Forelimb muscle (tissue), 1 donor: ENCODE data around the gene PLA2G6. TPM values are rescaled to one million over a fixed set of nuclear protein-coding genes. Genes with fewer than 3 reads are reported as not detected.

Source experiments
- DNase-seq: peaks from one replicate; pipeline ENCODE4 v3.0.0-alpha.2; 2013; ENCODE audit warnings: low read depth
- polyA plus RNA-seq: library from polyadenylated mRNA; unstranded; fragments of 120-200 nt; gene quantifications from one replicate; pipeline ENCODE4 v1.2.1, GENCODE V29; 2013; ENCODE audit not compliant: insufficient read length

PLA2G6 gene
- polyA plus RNA-seq, 1 donor, result 13.5 TPM

GRCh38 chr22:38072322-38073149, 109.1 kb downstream of the PLA2G6 start:
- no peak for DNase-seq

- DNase-seq, result no peak
Measured at GRCh38 chr22:38071421-38072321, 110.0 kb downstream of the PLA2G6 start.

- no peak for DNase-seq
Measured at GRCh38 chr22:38070250-38070921, 111.2 kb downstream of the PLA2G6 start.

DNA sequence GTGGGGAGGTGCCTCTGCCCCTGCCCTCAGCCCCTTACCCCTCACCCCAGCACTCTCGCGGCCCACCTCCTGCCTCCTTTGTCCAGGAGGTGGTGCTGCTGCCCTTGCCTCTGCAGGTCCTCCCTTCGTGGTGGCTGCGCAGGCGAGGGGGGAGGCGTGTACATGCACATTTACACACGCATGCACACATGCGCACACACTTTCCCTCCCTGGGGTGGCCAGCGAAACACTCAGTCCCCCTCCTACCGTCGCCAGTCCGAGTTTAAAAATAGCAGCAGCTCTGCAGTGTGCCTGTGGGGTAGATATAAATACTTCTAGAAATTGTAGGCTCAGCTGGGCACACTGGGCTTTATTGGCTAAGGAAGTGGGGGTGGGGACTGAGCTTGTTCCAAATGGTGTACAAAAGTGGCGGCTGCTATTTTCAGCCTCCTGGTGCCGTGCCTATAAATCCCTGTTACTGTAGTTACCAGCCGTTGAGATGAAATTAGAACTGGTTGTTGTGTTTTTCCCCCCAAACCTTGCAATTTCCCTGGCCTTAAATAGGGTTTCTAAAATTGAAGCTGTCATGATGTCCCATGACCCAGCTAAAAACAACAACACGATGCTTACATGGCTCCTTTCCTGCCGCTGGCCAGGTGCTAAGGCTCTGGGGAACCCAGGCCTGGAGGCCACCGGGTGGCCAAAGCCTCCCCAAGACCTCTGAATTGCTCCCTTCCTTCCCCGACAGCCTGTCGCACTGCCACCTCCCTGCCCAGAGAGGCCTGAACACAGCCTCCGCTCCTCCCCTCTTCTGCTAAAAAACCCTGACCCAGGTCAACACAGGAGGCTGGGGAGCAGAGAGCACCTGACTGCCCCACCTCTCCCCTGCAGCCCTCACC, 112.0 kb downstream of the PLA2G6 start:
- no peak for DNase-seq

DNA sequence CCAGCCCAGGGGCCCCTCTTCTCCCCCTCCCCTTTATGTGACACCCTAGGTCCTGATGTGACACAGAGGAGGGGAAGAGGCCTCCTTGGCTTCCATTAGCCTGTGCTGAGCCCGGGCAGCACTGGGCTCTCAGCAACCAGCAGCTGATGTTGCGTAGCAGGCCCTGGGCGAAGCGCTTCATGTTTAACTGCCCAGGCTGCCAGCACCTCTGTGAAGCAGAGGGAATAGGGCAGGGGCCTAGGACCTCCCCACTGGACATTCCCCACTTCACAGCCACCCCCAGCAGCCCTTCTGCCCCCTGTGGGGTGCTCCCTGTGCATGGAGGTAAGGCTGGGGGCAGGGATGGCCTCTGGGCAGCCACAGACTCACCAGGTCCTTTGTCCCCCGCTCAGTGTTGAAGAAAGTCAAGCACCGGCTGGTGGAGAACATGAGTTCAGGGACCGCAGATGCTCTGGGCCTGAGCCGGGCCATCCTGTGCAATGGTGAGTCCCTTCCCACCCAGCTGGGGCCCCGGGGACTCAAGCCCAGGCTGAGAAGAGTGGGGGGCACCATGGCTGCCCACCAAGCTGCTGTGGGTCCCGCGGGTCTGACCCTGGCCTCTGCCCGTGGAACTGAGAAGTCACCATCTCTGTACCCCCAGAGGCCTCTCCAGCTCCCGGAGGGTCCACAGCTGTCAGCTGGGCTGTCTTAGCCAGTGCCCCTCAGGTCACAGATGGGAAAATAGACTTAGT, 112.8 kb downstream of the PLA2G6 start:
- no peak for DNase-seq

- DNase-seq, result no peak
Measured at GRCh38 chr22:38067761-38068360, 113.8 kb downstream of the PLA2G6 start.

- DNase-seq, result no peak
Measured at GRCh38 chr22:38067028-38067415, 114.6 kb downstream of the PLA2G6 start.

GRCh38 chr22:38066381-38067027, 115.1 kb downstream of the PLA2G6 start:
- DNase-seq, result no peak

DNA sequence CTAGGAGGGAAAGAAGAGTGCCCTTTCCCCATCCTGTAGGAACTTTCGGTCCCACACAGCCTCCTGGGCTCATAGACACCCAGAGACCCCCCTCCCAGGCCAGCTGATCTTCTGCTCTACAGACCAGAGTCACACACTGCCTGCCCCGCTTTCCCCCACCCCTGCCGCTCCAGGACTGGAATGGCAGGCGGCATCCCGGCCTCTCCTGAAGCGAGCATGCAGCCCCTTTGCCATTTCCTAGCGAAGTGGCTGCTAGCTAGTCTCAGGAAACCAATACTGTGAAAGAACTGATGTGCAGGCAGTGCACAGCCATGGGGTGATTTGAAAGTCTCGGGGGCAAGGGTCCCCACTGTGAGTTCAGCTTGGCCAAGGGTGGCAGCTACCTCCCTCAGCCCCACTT, 116.1 kb downstream of the PLA2G6 start:
- no peak for DNase-seq

DNA sequence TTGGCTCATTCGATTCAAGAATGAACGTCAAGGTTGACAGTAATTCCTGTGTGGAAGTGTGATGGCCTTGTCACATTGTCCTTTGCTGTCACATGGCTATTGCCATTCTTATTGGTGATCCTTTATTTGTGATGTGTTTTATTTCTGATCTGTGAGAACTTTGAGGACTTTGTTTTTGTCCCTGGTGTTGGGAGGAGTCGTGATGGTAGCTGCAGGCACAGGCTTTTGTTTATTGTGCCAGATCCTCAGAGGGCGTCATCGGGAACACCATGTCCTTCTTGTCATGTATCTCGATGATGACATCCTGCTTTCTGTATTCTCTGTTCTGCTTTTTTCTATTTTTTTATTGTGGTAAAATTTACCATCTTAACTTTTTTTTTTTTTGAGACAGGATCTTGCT, 118.8 kb downstream of the PLA2G6 start:
- no peak for DNase-seq

Other genes with a start within 250 kb of the PLA2G6 start
- gene C22orf23, start 228.2 kb downstream of the PLA2G6 start, polyA plus RNA-seq, result 10.2 TPM
- gene POLR2F, start 228.1 kb downstream of the PLA2G6 start, polyA plus RNA-seq, result 43.4 TPM
- 4.9 TPM for gene SOX10, start 197.3 kb downstream of the PLA2G6 start, polyA plus RNA-seq
- 9.3 TPM for gene PICK1, start 124.4 kb downstream of the PLA2G6 start, polyA plus RNA-seq
- gene SLC16A8, start 97.6 kb downstream of the PLA2G6 start, polyA plus RNA-seq, result 2.7 TPM
- 1.2 TPM for gene BAIAP2L2, start 71.1 kb downstream of the PLA2G6 start, polyA plus RNA-seq
- gene MAFF, start 20.2 kb upstream of the PLA2G6 start, polyA plus RNA-seq, result 4.8 TPM
- 71.7 TPM for gene TMEM184B, start 91.2 kb upstream of the PLA2G6 start, polyA plus RNA-seq
- gene CSNK1E, start 135.6 kb upstream of the PLA2G6 start, polyA plus RNA-seq, result 115 TPM